Upper lobe of left lung (tissue), 6 donors: ENCODE measurements around the gene LENG9. TPM values are rescaled to one million over a fixed set of nuclear protein-coding genes. Genes with fewer than 3 reads are reported as not detected.
"Not testable (repeated sequence)": the region's sequence is repeated elsewhere in the genome, so short reads cannot be mapped to it uniquely, and the experiment has no call there.

ENCODE experiments used
- ATAC-seq, 2 donors: fragments of 200-7000 bp; cut with Tn5 transposase; one replicate each; pipeline ENCODE4 v1.9.1; 2022; ENCODE audit warnings: mild to moderate bottlenecking in 2 of 2, moderate library complexity in 2 of 2; ENCODE audit not compliant: low FRiP score in 2 of 2
- DNase-seq, 2 donors: peaks; one replicate each; pipeline ENCODE4 v3.0.0-alpha.2; 2019 to 2020
- H3K27ac ChIP-seq, 4 donors: fragments of 200-600 bp; sonication (generic); one replicate each; pipeline ENCODE4 v1.5.1; 2016 to 2019
- H3K27me3 ChIP-seq, 4 donors: fragments of 200-600 bp; sonication (generic); one replicate each; pipeline ENCODE4 v1.5.1; 2017 to 2019
- H3K36me3 ChIP-seq, 4 donors: fragments of 200-600 bp; sonication (generic); one replicate each; pipeline ENCODE4 v1.5.1; 2016 to 2019
- H3K4me1 ChIP-seq, 4 donors: fragments of 200-600 bp; sonication (generic); one replicate each; pipeline ENCODE4 v1.5.1; 2018 to 2019
- H3K4me3 ChIP-seq, 4 donors: fragments of 200-600 bp; sonication (generic); one replicate each; pipeline ENCODE4 v1.5.1; 2017 to 2019; ENCODE audit warnings: mild to moderate bottlenecking in 2 of 4, moderate library complexity in 1 of 4
- H3K9me3 ChIP-seq, 4 donors: fragments of 200-600 bp; sonication (generic); one replicate each; pipeline ENCODE4 v1.5.1; 2018 to 2019
- CTCF ChIP-seq, 6 experiments: fragments of 450-650 bp in 4 of 6; fragments of 200-600 bp in 2 of 6; sonication (generic) in 2 of 6; IDR thresholded peaks; one replicate each; pipeline ENCODE4 v1.5.1; 2016 to 2019; ENCODE audit warnings: antibody characterized with exemption in 6 of 6
- EP300 ChIP-seq, 4 donors: sonication (generic); formaldehyde crosslinking; IDR thresholded peaks; one replicate each; pipeline ENCODE4 v1.5.1; 2017; ENCODE audit warnings: antibody characterized with exemption in 4 of 4, control low read depth in 2 of 4
- POLR2A ChIP-seq, 4 donors: fragments of 450-650 bp; IDR thresholded peaks; one replicate each; pipeline ENCODE4 v1.5.1; 2016 to 2017; ENCODE audit warnings: antibody characterized with exemption in 4 of 4, mild to moderate bottlenecking in 2 of 4
- POLR2AphosphoS5 ChIP-seq, 2 donors: sonication (generic); formaldehyde crosslinking; IDR thresholded peaks; one replicate each; pipeline ENCODE4 v1.5.1; 2017; ENCODE audit warnings: antibody characterized with exemption in 2 of 2
- WGBS, 2 donors: methylation state at CpG; one replicate each; pipeline ENCODE4 v1.1.5; 2017 to 2018; 5-methylcytosine and 5-hydroxymethylcytosine counted together
- total RNA-seq, 6 donors: library from RNA; depleted of rRNA in 4 of 6; stranded (reverse); fragments of >200 nt in 4 of 6; gene quantifications; one replicate each; pipeline versions ENCODE4 v1.1.0 to v1.2.1, GENCODE V29; 2016 to 2021
- donor health status: DM: no; HTN: no; CAD: no; lungs with moderate emphysema.
- donor health status: DM: no; HTN: yes; CAD: no; lungs with severe emphysema.

Gene LENG9
- total RNA-seq, 6 donors from 2014 or later = 3.3 to 12.6 (median 9.1) TPM

DNA sequence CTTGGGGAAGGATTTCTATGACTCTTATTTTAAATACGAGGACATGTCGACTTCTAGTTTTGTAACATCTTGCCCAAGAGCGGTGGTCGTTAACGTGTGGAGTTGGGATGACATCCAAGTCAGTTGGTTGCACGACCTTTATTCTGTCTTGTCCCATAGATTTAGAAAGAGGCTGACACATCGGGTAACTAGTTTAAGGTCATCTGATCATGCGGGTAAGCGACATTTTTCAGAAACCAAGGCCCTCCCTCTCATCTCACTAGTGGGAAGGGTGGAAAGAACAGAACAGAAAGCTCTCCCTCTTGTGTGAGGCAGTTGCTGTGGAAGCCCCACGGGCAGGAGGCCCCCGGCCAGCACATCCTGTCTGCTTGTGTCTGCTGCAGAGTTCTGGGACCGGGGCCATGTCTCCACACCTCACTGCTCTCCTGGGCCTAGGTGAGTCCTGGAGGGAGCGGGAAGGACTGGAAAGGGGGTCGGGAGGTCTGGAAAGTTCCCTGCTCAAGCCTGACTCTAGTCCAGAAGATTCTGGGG lies 39.0 kb upstream of the LENG9 start, which contains the start of gene LAIR2:
LAIR2 (plus strand) TSS at position 314 of the 531 bp plus-strand sequence; CDS start at position 402, 88 bp downstream.
- ATAC-seq (peak in 1 of 2 donors; percentile 54), DNase-seq (no peak)
- Histone ChIP-seq H3K27ac (no peak within 1 kb of the TSS), H3K4me3 (no peak within 1 kb of the TSS), H3K36me3 (no peaks in the 10 kb centered on the region), H3K4me1 (no peaks in the 10 kb centered on the region), H3K9me3 (no peaks in the 10 kb centered on the region), H3K27me3 (no peaks in the 10 kb centered on the region)
- no peak for TF ChIP-seq POLR2A (IDR thresholded peaks at IDR 0.05)
- TF ChIP-seq CTCF (IDR thresholded peaks at IDR 0.05) = no peak
- TF ChIP-seq POLR2AphosphoS5 (IDR thresholded peaks at IDR 0.05) = no peak
- WGBS, 2 donors = 60 to 75% methylated on average over 9 to 14 of the region's 14 CpGs

DNA sequence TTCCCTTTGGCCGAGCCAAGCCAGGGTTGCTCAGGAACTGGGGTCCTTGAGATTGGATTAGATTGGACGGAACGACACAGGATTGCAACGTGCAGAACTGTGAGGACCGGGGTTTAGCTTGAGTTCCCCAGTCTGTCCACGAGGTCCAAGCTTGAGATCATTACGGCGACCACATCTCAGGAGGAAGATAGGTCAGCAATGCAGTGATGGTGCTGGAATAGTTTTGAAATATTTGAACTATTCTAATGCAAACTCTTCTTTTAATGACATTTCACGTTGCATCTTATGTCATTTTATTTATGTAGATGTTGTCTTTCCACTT lies 34.8 kb upstream of the LENG9 start:
- H3K4me3 ChIP-seq, H3K27me3 ChIP-seq, H3K4me1 ChIP-seq, DNase-seq, H3K36me3 ChIP-seq, H3K27ac ChIP-seq, H3K9me3 ChIP-seq: not testable (repeated sequence)
- peak; percentile 30 to 44 for ATAC-seq
- 78 to 80% methylated on average over 8 of the region's 9 CpGs for WGBS, 2 donors

DNA sequence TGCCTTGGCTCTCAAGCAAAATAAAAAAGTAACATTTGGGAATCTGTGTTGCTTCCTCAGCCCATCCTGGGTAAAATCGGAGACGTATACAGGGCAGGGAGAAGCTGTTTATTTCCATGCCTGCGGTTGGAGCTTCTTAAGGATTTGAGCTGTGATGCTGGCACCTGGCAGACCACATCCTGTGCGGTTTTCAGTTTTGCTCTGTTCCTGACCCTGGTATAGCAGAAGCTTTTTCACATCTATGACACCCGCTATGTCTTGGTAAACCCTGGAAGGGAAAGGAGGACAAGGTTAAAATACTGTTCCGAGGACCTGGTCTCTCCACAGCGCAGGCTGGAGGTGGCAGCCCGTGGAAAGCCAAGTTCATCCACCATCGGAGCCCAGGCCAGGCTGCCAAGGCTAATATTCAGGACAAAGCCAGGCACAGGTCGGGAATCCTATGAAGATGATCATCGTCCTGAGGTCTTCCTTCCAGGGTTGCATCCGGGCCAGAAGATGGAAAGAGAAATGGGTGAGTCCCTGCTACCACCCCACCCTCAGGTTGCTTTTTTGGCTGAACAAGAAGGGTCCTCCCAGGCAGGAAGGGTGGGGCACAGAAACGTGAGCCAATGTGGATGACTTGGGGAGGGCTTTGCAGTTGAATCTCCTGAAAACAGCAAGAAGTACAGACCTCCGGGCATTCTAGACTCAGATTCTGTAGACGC lies 34.3 kb upstream of the LENG9 start:
- H3K4me3 ChIP-seq, ATAC-seq, H3K4me1 ChIP-seq, H3K9me3 ChIP-seq, H3K27me3 ChIP-seq, H3K36me3 ChIP-seq, DNase-seq, H3K27ac ChIP-seq: not testable (repeated sequence)
- WGBS, 2 donors = 49 to 69% methylated on average over 4 to 5 of the region's 15 CpGs

DNA sequence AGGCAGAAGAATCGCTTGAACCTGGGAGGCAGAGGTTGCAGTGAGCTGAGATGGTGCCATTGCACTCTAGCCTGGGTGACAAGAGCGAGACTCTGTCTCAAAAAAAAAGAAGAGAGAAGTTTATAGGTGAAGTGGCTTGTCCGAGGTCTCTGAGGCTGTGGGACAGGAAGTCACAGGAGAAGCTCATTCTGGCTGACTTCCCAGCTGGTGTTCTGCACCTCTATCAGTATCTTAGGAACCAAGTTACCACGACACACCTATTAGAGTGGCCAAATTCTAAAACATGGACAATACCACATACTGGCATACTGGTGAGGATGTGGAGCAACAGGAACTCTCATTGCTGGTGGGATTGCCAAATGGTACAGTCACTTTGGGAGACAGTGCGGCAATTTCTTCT lies 31.7 kb upstream of the LENG9 start:
- not testable (repeated sequence) for H3K9me3 ChIP-seq, H3K27me3 ChIP-seq, H3K4me1 ChIP-seq, H3K36me3 ChIP-seq, H3K27ac ChIP-seq, H3K4me3 ChIP-seq, DNase-seq, ATAC-seq
- 50 to 56% methylated on average over 5 of the region's 5 CpGs for WGBS, 2 donors

- DNase-seq = no peak
- Histone ChIP-seq H3K9me3 (no peaks in the 10 kb centered on the region), H3K27me3 (no peaks in the 10 kb centered on the region), H3K4me1 (no peaks in the 10 kb centered on the region), H3K4me3 (no peak overlapping the region), H3K27ac (no peak overlapping the region), H3K36me3 (no peaks in the 10 kb centered on the region)
- TF ChIP-seq CTCF (IDR thresholded peaks at IDR 0.05) (no peak), POLR2A (IDR thresholded peaks at IDR 0.05) (no peak), POLR2AphosphoS5 (IDR thresholded peaks at IDR 0.05) (no peak), EP300 (IDR thresholded peaks at IDR 0.05) (no peak)
- WGBS, 2 donors = 80 to 82% methylated on average over 10 of the region's 10 CpGs
- no peak for ATAC-seq
These were observed 30.5 kb upstream of the LENG9 start for GRCh38 chr19:54493967-54494585.

DNA sequence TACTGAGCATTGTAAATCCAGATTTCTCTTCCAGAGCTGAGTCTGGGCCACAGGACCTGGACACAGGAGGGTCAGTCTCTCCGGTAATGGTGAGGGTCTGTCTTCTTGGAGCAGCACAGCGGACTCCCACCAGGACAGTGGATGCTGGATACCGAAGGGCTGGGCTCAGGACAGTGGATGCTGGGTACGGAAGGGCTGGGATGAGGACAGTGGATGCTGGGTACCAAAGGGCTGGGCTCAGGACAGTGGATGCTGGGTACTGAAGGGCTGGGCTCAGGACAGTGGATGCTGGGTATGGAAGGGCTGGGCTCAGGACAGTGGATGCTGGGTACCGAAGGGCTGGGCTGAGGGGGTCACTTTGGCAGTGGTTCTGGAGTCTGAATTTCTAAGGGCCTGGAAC lies 29.5 kb upstream of the LENG9 start:
- not testable (repeated sequence) for H3K4me3 ChIP-seq, DNase-seq, H3K4me1 ChIP-seq, H3K36me3 ChIP-seq, H3K9me3 ChIP-seq, H3K27me3 ChIP-seq, H3K27ac ChIP-seq
- 80 to 87% methylated on average over 5 of the region's 5 CpGs for WGBS, 2 donors
- peak in 1 of 2 donors; percentile 34 for ATAC-seq

DNA sequence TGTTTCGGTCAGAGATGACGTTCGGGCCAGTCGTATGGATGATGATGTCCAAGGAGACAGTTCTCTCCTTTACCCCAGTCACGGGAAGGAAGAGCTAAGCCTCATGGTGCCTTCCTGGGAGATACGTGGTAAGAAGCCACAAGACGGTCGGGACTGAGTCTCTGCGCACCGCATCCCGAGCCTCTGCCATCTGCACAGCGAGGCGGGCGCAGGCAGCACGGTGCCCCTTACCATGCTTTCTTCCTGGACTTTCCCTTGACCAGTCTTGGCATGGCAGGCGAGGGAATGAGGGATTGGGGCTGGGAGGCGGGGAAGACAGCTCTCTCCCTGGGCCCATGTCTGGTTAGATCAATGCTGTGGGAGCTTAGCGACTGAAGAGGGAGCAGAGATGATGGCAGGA lies 29.0 kb upstream of the LENG9 start:
- Histone ChIP-seq H3K36me3 (no peaks in the 10 kb centered on the region), H3K27me3 (no peaks in the 10 kb centered on the region), H3K27ac (no peak overlapping the region), H3K4me1 (no peaks in the 10 kb centered on the region), H3K4me3 (no peak overlapping the region), H3K9me3 (no peaks in the 10 kb centered on the region)
- DNase-seq = peak in 1 of 2 donors; percentile 47
- TF ChIP-seq POLR2A (IDR thresholded peaks at IDR 0.05) (no peak), EP300 (IDR thresholded peaks at IDR 0.05) (no peak), CTCF (IDR thresholded peaks at IDR 0.05) (no peak), POLR2AphosphoS5 (IDR thresholded peaks at IDR 0.05) (no peak)
- ATAC-seq = peak; percentile 17 to 46
- 79 to 82% methylated on average over 17 to 18 of the region's 18 CpGs for WGBS, 2 donors
